GM19025 (cell line): ENCODE data around the gene XPO4.

Source experiments
- ATAC-seq: cut with Tn5 transposase; IDR thresholded peaks from one replicate; pipeline ENCODE4 v1.9.1; 2021; ENCODE audit warnings: mild to moderate bottlenecking, low read depth, moderate library complexity; ENCODE audit not compliant: unreplicated experiment

The XPO4 gene

DNA sequence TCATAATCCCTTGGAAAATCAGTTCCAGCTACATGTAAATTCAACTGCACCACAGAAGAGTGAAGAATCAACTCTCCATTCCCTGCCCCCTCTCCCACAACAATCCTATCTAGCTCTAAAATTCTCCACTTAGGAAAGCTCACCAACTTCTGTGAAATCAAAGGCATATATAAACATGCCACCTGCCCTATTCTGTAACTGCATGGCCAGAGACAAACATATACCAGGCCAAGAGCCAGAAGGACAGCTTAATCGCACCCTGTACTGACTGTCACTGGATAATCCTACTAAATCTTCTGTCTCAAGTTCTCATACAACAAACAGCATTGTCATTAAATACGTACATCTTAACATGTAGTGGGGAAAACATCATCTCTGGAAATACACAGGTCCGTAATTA lies 70.6 kb downstream of the XPO4 start:
- no peak for ATAC-seq

DNA sequence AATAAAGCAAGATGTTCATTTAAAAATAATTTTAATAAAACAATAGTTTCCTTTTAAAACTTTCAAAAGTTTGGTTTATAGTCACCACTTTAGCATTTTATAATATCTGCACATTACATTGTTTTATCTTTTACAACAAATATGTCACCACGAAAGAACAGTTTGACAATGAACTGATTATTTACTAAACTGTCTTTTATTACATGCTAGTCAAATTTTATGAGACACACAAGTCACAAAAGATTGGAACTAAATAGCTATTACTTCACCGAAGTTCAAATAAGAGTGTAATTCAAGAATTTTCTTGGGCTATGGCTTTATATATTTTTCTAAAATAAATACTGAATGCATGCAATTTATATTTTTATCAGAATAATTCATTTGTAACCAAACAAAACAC lies 71.3 kb downstream of the XPO4 start:
- no peak for ATAC-seq

DNA sequence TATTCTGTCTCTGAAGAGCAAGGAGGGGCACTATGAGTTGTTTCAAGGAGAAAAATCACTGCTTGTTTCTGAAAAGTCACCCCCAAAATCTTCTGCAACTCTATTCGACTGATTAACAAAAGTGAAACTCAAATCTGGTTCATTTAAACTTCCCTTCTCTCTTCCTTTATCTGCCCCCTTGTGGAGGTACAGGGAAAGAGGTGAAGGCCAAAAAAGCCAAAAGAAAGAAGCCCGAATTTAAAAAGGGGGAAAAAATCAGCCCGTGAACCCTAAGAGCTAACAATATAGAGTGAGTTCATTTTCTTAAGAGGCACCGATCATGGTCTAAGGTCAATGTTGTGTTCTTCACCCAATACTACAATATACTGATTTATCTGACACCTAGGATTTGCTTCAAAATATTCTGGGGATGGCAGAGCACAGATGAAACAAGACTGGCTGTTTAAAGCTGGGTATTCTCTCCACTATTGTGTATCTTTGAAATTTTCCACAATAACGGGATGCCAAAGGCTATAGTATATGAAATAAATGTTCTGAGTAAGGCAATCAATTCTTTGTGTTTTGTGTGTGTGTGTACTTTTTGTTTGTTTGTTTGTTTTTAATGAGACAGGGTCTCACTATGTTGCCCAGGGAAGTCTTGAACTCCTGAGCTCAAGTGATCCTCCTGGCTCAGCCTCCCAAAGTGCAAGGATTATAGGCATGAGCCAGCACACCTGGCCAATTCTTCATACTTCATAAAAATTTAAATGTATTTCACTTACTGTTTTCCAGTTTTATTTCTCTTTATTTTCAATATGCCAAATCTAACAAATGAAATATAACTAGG lies 73.8 kb downstream of the XPO4 start:
- ATAC-seq: no peak

DNA sequence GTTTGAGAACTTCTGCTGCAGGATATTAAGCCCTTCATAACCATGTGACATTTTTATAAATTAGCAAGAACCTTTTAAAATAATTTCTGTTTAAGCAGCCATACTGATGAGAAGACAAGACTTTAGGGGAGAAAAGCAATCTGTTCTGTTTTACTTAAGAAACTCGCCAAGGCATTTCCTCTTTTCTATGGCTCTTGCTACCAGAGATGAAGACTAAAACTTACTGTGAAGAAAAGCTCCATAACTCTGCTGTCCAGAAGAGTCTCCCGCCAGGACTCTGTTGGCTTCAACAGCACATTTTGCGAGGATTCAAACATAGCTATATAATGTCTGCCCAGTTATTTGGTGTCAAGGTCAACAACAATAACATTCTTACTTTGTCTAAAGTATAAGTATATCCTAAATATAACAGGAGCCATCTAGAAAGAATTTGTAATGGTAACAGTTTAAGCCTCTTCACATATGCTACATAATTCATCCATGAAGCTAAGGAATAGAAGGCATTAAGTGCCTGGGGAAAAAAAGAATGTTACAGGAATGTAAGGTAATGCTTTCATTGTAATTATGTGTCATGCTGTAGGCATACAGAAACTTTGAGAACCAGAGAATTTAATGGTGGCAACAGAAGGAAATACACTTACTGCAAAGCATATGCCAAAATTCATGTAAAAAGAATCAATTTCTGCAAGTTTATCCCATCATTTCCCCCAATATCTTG lies 75.5 kb downstream of the XPO4 start:
- ATAC-seq: no peak

DNA sequence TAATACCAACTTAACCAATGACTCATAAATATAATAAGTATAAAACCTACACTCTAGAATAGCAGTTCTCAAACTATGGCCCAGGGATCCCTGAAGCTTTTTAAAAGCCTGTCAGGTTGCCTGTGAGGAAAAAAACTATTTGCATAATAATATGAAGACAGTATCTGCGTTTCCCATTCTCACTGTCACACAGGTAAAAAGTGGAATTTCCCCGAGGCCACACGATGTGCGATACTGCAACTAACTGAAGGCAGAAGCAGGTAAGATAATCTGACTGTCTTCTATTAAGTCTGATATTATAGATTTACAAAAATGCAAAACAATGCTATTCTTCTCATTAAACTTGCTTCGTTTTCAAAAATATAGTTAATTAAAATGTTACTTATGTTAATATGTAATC lies 76.2 kb downstream of the XPO4 start:
- no peak for ATAC-seq

DNA sequence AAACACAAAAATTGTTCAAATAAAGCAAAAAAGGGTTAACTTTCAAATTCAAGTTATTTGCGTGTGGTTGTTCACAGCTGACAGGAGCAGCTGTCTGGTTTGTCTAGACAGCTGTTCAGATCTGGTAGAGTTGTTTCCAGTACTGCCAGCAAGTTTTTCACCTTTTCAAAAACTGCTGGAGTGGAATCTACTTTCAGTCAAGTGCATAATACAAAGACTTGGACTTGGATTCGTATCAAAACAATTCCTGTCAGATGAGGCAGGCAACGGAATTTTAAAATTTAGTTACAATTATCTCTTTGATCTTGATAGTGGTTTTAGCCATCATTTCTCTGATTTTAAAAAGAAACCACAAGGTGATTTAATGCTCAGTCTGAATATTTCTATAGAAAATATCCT lies 77.1 kb downstream of the XPO4 start:
- no peak for ATAC-seq

DNA sequence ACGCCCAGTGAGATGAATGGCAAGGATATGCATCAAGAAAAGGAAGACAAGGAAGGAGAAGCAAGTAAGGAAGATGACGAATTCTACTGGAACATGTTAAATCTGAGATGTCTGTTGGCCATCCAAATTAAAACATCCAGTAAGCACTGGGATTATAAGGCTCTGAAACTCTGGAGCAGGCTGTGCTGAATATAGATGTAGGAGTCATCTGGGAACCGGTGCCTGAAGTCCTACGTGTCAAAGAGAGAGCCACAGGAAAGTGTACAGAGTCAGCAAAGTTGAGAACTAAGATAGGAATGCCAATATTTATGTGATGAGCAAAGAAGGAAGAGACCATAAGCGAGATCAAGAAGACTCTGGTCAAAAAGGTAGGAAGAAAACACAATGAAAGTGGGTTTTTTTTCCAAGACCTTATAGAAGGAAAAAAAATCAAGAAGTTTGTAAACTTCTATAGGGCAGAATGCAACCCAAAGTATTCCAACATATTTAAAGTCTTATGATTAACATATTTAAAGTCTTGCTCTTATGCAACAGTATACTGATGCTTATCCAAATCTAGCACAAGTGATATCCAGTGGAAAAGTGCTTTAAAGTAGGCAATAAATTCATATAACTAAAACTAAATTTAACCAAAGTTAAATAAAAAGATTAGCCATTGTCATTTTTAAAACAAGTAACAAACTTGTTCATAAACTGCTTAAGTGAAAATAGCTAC lies 77.6 kb downstream of the XPO4 start:
- ATAC-seq: no peak

DNA sequence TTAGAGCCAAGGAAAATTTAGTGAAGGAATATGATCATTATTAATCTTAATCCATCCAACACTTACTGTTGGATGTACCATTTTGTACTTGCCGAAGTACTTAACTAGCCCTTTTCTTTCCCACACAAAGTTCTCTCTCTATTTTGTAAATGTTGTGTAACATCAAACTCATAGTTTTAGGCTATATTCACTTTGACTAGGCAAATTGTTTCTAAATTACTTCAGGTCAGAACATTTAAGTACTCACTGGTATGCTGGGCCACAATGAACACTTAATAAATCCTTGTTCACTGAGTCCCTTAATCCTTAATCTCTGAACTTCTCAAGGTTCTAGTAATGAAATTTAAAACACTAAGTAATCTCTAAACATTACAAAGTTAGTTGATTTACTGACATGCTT lies 79.5 kb downstream of the XPO4 start:
- ATAC-seq: no peak

DNA sequence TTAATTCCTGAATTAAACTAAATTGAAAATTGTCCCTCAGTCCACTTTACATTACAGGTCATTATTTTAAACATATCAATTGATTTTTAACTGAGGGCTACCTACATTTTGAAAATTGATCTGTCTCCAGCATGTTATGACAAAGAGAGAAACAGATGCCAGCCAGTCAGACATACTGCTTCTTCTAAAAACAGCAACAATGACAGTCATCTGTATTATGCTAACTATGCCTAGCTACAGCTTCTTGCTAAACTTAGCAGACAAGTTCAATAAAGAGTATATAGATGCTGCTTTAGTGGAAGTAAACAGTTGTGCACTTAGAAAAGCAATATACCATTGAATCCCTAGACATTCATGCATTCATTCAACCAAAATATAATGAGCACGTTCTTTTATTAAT lies 80.1 kb downstream of the XPO4 start:
- no peak for ATAC-seq

DNA sequence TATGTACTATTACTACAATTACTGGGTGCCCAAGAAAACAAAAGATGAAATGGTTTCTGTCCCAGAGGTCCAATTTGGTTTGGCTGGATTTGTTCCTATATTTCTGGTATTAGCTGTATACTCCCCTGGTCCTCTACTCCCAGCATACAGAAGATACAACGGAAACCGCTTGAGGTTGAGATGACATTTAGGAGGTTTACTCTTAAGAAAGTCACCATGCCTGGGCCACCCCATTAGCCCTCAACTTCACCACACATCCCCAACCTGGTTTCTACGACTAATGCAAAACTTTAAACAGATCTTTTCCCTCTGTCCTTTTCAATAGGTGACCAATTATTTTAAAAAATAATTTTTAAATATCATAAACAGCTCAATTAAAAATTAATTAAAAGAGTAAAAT lies 82.8 kb downstream of the XPO4 start:
- no peak for ATAC-seq

DNA sequence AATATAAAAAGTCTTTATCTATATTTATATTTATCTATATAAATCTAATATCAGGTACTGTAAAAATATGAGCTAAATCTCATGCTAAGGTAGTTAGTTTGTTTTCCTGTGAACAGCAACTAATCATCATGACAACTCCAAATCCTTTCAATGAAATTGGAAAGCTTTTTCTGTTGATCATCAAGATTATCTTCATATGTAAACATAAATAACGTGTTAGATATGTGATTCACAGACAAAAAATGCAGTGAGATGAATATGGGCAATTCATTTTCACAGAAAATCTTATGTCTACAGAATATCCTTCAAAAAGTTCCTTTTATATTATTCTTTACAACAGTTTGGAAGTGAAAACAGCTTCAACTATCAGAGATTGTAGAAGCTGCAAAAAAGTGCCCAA lies 87.1 kb downstream of the XPO4 start:
- no peak for ATAC-seq

DNA sequence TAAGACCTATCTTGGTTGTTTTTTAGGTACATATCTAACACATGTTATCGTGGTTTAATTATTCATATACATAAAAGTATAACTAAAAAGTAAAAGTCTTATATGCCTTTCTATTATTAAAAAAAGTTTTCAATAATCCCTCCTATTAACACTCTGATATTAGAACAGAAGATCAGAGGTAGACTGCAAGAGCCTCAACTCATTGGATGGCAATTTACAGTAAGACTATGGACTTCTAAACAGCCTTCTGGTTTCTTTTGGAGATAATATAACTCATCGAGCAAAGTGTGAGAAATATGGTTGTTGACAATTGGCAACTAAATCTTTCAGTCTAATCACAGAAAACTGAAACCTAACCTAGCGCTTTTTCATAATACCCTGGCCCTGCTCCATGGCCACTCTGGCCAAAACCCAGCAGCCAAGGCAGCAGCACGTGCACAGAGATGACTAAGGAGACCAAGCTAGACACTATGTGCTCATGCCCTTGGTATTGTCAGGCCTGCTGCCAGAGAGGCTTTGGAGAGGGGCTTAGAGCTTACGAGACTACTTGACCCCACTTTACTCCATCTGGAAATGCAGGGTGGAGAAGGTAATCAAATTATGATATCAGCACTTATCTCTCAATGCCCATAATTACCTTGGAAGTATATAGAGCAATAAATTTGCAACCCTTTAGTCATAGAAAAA lies 88.2 kb downstream of the XPO4 start:
- ATAC-seq: no peak

DNA sequence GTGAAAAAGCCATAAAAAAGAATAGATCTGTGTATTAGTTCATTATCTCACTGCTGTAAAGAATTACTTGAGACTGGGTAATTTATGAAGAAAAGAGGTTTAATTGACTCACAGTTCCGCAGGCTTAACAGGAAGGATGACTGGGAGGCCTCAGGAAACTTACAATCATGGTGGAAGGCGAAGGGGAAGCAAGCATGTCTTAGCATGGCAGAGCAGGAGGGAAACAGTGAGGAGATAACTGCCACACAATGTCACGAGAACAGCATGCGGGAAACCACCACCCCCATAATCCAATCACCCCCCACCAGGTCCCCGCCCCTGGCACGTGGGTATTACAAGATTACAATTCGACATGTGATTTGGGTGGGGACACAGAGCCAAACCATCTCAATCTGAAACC lies 89.7 kb downstream of the XPO4 start:
- no peak for ATAC-seq

DNA sequence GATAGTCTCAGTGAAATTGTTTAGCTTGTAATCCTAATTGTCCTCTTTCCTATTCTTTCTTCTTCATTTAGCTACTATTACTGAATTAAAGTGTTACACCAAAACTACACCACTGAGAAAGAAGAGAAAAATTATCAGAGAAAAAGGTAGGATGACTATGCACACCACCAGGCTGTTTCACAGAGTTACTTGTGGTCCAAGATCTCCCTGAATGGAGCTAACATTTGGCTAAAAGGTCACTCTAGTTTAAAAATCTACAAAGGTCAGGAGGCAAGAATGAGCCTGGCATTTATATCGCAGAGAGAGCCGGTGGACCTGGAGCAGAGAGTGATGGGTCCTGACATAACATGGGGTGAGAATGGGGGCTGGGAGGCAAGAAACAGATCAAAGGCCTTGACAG lies 91.7 kb downstream of the XPO4 start:
- no peak for ATAC-seq

DNA sequence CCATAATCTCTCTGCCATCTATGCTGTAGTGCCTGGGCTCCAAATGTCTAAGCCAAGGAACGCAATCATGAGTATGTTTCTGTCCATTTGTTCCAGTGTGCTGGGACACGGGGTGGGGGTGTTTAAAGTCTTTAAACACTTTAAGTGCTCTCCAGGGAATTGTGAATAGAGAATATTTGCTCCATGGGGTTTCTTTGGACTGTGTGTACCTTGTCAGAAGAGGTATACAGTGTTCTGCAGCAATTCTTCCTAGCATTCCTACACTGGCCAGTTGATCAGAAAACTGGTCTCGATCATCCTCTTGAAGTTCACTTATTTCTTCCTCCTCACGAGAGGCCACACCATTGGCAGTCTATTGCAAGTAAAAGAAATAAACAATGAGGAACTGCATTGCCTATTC lies 93.7 kb downstream of the XPO4 start:
- ATAC-seq: no peak

DNA sequence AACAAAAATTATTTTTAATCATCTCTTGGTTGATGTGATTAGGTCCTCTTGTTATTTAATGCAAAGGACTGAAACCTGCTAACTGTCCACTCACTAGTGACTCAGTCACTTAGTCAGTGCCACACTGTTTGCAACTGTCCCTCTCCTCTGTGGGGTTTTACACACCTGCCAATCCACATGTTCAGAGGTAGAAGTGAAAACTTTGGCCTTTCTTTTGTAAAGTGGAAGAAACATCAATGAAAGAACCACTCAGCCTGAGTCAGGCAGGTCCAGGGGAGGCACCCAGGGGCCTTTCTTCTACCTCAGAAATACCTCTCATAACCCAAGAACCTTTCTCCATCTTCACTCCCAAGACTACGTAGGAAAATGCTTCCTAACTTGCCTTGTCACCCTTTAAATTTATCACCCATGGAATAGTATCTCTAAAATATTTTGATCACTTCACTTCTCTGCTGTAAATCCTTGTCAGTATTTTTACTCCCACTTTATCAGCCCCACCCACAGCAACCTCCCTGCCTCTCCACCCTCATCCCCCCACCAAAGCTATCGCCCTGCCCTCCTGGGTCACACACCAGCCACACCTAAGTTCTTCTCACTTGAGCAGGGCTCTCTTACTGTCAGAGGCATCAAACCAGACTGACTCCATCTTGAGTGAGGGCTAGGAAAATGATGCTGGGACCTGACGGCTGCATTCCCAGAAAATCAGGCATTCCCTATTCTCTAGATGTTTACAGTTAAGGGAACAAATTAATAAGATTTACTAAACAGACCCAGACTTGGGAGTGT lies 99.2 kb downstream of the XPO4 start:
- no peak for ATAC-seq

DNA sequence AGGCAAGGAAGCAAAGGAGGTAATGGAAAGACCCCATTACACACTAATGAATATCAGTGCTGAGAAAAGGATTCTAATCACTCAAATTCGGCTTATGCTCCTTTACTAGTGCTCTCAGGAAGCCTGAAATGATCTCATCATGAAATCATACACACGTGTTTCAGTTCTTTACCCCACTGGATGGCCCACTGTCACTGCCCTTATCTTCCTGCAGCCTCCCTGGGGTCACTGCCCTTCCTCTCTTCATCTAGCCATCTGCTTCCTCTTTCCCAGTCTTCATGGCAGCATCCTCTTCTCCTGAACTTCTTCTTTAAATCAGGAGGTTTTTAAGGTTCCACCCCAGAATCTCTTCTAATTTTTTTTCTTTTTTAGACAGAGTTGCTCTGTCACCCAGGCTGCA lies 100.8 kb downstream of the XPO4 start:
- no peak for ATAC-seq

DNA sequence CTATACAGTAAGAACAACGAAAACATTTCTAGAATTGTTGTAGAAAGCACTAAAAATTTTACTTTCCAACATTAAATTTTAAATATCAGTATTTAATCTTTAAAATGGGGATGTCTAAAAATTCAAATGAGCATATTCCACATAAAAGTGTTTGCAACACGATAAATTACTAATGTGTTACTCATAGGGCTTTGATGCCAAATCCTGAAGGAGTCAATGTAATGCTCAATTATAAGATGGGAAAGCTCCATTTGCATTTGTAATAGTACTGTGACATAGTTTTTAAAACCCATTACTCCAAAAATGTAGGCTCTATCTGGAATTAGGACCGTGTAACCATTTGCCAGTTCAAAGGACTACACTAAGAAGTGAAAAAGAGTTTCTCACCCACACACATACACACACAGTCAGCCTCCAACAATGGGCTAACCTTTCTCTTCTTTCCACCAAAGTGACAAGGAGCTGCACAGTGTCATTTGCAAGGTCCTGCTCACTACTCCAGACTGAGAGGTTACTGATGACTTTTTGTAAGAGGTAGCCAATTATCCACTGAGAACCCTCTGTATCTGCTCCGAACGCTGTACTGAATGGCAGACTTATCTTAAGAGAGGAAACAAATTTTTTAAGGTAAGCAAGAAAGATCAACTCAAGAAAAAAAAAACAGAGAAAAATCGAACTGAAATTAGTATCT lies 102.7 kb downstream of the XPO4 start:
- ATAC-seq: no peak

DNA sequence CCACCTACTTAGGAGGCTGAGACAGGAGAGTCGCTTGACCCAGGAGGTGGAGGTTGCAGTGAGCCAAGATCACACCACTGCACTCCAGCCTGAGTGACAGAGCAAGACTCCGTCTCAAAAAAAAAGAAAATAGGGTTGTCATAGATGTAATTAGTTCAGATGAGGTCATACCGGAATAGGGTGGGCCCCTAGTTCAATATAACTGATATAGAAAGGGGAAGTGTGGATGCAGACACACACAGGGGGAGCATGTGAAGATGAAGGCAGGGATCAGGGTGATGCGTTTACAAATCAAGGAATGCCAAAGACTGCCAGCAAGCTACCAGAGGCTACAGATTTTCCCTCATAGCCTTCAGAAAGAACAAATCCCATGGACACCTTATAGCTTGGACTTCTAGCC lies 104.5 kb downstream of the XPO4 start:
- ATAC-seq: no peak
